IMR-90 (cell line): ENCODE data around the gene APOBEC3B. TPM values are rescaled to one million over a fixed set of nuclear protein-coding genes. Genes with fewer than 3 reads are reported as not detected.

Source experiments
- ATAC-seq: fragments of 200-7000 bp; cut with Tn5 transposase; 2 replicates; pipeline ENCODE4 v1.9.1; 2020; ENCODE audit warnings: low read depth, mild to moderate bottlenecking, moderate library complexity
- BruUV-seq: library from RNA; stranded (reverse); fragments of 400-500 nt; replicated peaks from 2 replicates; lab custom pipeline; 2021; lab: Mats Ljungman, UMichigan
- CTCF ChIA-PET: fragments of 300-600 bp; formaldehyde crosslinking; extraction: SDS; loops from one replicate; lab custom pipeline; 2021; ENCODE audit warnings: antibody characterized with exemption; lab: Yijun Ruan, JAX
- POLR2A ChIA-PET: fragments of 300-600 bp; sonication (Branson Sonifier 250); formaldehyde crosslinking; loops from one replicate; lab custom pipeline; 2022; ENCODE audit warnings: antibody characterized with exemption; ENCODE audit not compliant: unreplicated experiment; lab: Charles Lee
- DNase-seq: peaks from one replicate; pipeline ENCODE4 v3.0.0; 2013
- H2AFZ ChIP-seq: replicated peaks from 2 replicates; pipeline ENCODE3; 2013; ENCODE audit warnings: low read length, mild to moderate bottlenecking; ENCODE audit not compliant: poor library complexity
- H2AK5ac ChIP-seq: 2 replicates; pipeline ENCODE4 v1.6.1; 2013; ENCODE audit warnings: low read depth, low read length, inconsistent platforms
- H2AK9ac ChIP-seq: replicated peaks from 2 replicates; pipeline ENCODE3; 2013; ENCODE audit warnings: mild to moderate bottlenecking, low read depth, low read length, moderate library complexity; ENCODE audit not compliant: poor library complexity
- H2BK120ac ChIP-seq: 2 replicates; pipeline ENCODE4 v1.6.1; 2013; ENCODE audit warnings: low read depth, low read length, inconsistent platforms
- H2BK15ac ChIP-seq: 3 replicates; pipeline ENCODE4 v1.6.1; 2013; ENCODE audit warnings: low read depth, low read length, inconsistent platforms
- H2BK20ac ChIP-seq: 2 replicates; pipeline ENCODE4 v1.6.1; 2013; ENCODE audit warnings: low read depth, mild to moderate bottlenecking, inconsistent platforms, low read length, moderate library complexity
- H2BK5ac ChIP-seq: 2 replicates; pipeline ENCODE4 v1.6.1; 2013; ENCODE audit warnings: mild to moderate bottlenecking, low read depth, low read length, inconsistent platforms; ENCODE audit not compliant: poor library complexity, severe bottlenecking
- H3K14ac ChIP-seq: replicated peaks from 2 replicates; pipeline ENCODE4 v1.6.1; 2013; ENCODE audit warnings: low read depth, low read length, inconsistent platforms
- H3K18ac ChIP-seq: 2 replicates; pipeline ENCODE4 v1.6.1; 2013; ENCODE audit warnings: low read depth, low read length, control low read depth
- H3K23ac ChIP-seq: 2 replicates; pipeline ENCODE4 v1.6.1; 2013; ENCODE audit warnings: low read depth, low read length, inconsistent platforms
- H3K27ac ChIP-seq: 2 replicates; pipeline ENCODE4 v1.5.1; 2013; ENCODE audit warnings: mild to moderate bottlenecking, control low read depth, low read length; ENCODE audit not compliant: insufficient read depth
- H3K27me3 ChIP-seq: 2 replicates; pipeline ENCODE4 v1.6.1; 2013; ENCODE audit warnings: low read length; ENCODE audit not compliant: control insufficient read depth, insufficient read depth
- H3K36me3 ChIP-seq: 2 replicates; pipeline ENCODE4 v1.6.1; 2013; ENCODE audit warnings: low read length, mixed read lengths; ENCODE audit not compliant: control insufficient read depth, insufficient read depth
- H3K4ac ChIP-seq: 2 replicates; pipeline ENCODE4 v1.6.1; 2013; ENCODE audit warnings: low read depth, low read length, inconsistent platforms
- H3K4me1 ChIP-seq: 2 replicates; pipeline ENCODE4 v1.6.1; 2013; ENCODE audit warnings: low read length, mixed read lengths; ENCODE audit not compliant: control insufficient read depth, insufficient read depth
- H3K4me2 ChIP-seq: 2 replicates; pipeline ENCODE4 v1.6.1; 2013; ENCODE audit warnings: low read depth, mild to moderate bottlenecking, control low read depth, low read length, moderate library complexity
- H3K4me3 ChIP-seq: 2 replicates; pipeline ENCODE4 v1.5.1; 2013; ENCODE audit warnings: low read depth, mild to moderate bottlenecking, control low read depth, low read length, moderate library complexity; ENCODE audit not compliant: insufficient read depth
- H3K56ac ChIP-seq: 2 replicates; pipeline ENCODE4 v1.6.1; 2013; ENCODE audit warnings: low read length, inconsistent platforms; ENCODE audit not compliant: insufficient read depth; ENCODE audit errors: extremely low read depth
- H3K79me1 ChIP-seq, 2 experiments: 2 replicates each; pipeline ENCODE4 v1.6.1; 2013; ENCODE audit warnings: low read length in 2 of 2, inconsistent platforms in 1 of 2, low read depth in 1 of 2
- H3K9ac ChIP-seq: 2 replicates; pipeline ENCODE4 v1.6.1; 2013; ENCODE audit warnings: low read depth, low read length, control low read depth
- H3K9me1 ChIP-seq: 2 replicates; pipeline ENCODE4 v1.6.1; 2013; ENCODE audit warnings: low read length, inconsistent platforms; ENCODE audit not compliant: insufficient read depth
- H3K9me3 ChIP-seq: 2 replicates; pipeline ENCODE4 v1.6.1; 2013; ENCODE audit warnings: low read length; ENCODE audit not compliant: control insufficient read depth, insufficient read depth
- H4K20me1 ChIP-seq: 2 replicates; pipeline ENCODE4 v1.6.1; 2013; ENCODE audit warnings: low read length, inconsistent platforms; ENCODE audit not compliant: insufficient read depth
- H4K5ac ChIP-seq: 2 replicates; pipeline ENCODE4 v1.6.1; 2013; ENCODE audit warnings: mild to moderate bottlenecking, low read depth, low read length, control low read depth
- H4K8ac ChIP-seq, 2 experiments: 2 replicates each; pipeline ENCODE4 v1.6.1; 2013; ENCODE audit warnings: low read depth in 2 of 2, low read length in 2 of 2, control low read depth in 1 of 2, inconsistent platforms in 1 of 2
- H4K91ac ChIP-seq: 2 replicates; pipeline ENCODE4 v1.6.1; 2013; ENCODE audit warnings: low read depth, low read length, inconsistent platforms; ENCODE audit not compliant: insufficient read depth
- CEBPB ChIP-seq: IDR thresholded peaks from 2 replicates; pipeline ENCODE4 v1.6.1; 2012; ENCODE audit warnings: low read depth, low read length, improper control_type of control experiment
- RFX5 ChIP-seq: IDR thresholded peaks from 2 replicates; pipeline ENCODE4 v1.8.0; 2012; ENCODE audit warnings: low read depth, mild to moderate bottlenecking, low read length, moderate library complexity
- WGBS, 2 experiments: methylation state at CpG; one replicate each; pipeline versions ENCODE4 v1.1.5 to v1.1.7; 2013; ENCODE audit warnings: missing lambda C conversion rate in 2 of 2; ENCODE audit not compliant: insufficient read length in 1 of 2; ENCODE audit errors: extremely low coverage in 2 of 2; 5-methylcytosine and 5-hydroxymethylcytosine counted together
- dilution Hi-C: fragments of 300-500 bp; cut with HindIII; formaldehyde crosslinking; loops from one replicate; pipeline ENCODE4 v1.14.3; 2018; ENCODE audit warnings: low sequenced_read_pairs; ENCODE audit not compliant: unreplicated experiment
- in situ Hi-C: fragments of 300-500 bp; cut with MboI; formaldehyde crosslinking; loops from 3 replicates; pipeline ENCODE4 v1.14.3; 2019; ENCODE audit warnings: low sequenced_read_pairs, inconsistent platforms, mixed read lengths
- intact Hi-C: fragments of 100-400 bp; cut with micrococcal nuclease; formaldehyde crosslinking; loops from 2 replicates; pipeline ENCODE4 v1.10.0; 2022
- polyA plus RNA-seq, 3 experiments: library from polyadenylated mRNA; depleted of rRNA; stranded (reverse); fragments of >200 nt; gene quantifications; 2 replicates each; pipeline ENCODE4 v1.2.3, GENCODE V29; 2012; ENCODE audit warnings: low replicate concordance in 1 of 3
- total RNA-seq: library from RNA; depleted of rRNA; stranded (reverse); fragments of >200 nt; gene quantifications from 2 replicates; pipeline ENCODE4 v1.2.3, GENCODE V29; 2012

APOBEC3B gene
- total and polyA plus RNA-seq, 2 of the 4 experiments (the other 2 are of a cell fraction) = 17.6 to 34.2 TPM

DNA sequence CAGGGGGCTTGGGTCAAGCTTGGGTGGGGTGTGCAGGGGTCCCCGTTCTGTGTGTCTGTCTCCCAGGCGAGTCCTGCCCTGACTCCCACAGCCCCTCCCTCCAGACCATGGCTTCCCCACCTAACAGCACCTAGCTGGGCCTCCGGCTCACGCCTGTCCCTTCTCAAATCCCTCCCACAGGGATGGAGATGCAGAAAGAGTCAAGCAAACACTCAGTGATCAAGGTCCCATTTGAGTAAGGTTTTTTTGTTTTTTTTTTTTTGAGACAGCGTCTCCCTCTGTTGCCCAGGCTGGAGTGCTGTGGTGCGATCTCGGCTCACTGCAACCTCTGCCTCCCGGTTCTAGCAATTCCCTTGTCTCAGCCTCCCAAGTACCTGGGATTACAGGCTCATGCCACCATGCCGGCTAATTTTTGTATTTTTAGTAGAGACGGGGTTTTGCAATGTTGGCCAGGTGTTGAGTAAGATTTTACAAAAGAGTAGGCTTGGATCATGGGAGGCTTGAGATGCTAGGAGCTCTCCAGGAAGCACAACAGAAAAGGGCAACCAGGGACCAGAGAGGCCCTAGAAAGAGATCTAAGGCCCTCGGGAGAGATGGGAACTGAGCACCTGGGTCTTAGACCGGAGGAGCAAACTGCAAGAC, 44.5 kb downstream of the APOBEC3B start:
- H3K9me1 ChIP-seq = peaks cover 2% of the 10 kb centered on the region; the same call in 1 of the 2 replicates
- no peak overlapping the region for H2AK5ac ChIP-seq
- H4K8ac ChIP-seq = no peak overlapping the region
- H3K14ac ChIP-seq = no peak overlapping the region
- H2AFZ ChIP-seq = no peak overlapping the region
- no TSS peak for BruUV-seq
- no peaks in the 10 kb centered on the region for H3K9me3 ChIP-seq
- H2BK15ac ChIP-seq = no peak overlapping the region
- no peak overlapping the region for H3K27ac ChIP-seq
- H3K23ac ChIP-seq = no peak overlapping the region
- H2BK5ac ChIP-seq = no peak overlapping the region
- H3K79me1 ChIP-seq = peaks cover 0 to 2% of the 10 kb centered on the region in 2 experiments; a peak in 2 of 4 replicates
- POLR2A ChIA-PET = no interaction called here
- no peak overlapping the region for H2AK9ac ChIP-seq
- no peak for TF ChIP-seq RFX5
- TF ChIP-seq CEBPB = peak; percentile 14; the same call in 1 of the 2 replicates
- no peak overlapping the region for H3K9ac ChIP-seq
- no peak for DNase-seq
- intact Hi-C loops (no loop called here), dilution Hi-C loops (no loop called here), in situ Hi-C loops (no loop called here)
- H4K20me1 ChIP-seq = no peaks in the 10 kb centered on the region
- no peak overlapping the region for H2BK20ac ChIP-seq
- peaks cover 4% of the 10 kb centered on the region for H3K4me1 ChIP-seq
- 79% methylated on average over 2 of the region's 12 CpGs; no CpG with 5 or more reads in 1 of the 2 experiments for WGBS, 2 experiments
- H3K4me3 ChIP-seq = no peak overlapping the region
- H3K27me3 ChIP-seq = no peaks in the 10 kb centered on the region
- H3K36me3 ChIP-seq = peaks cover 4% of the 10 kb centered on the region; the same call in 1 of the 2 replicates
- no peak overlapping the region for H2BK120ac ChIP-seq
- H3K56ac ChIP-seq = no peak overlapping the region
- H4K5ac ChIP-seq = no peak overlapping the region
- no peak overlapping the region for H4K91ac ChIP-seq
- CTCF ChIA-PET = no interaction called here
- no peak overlapping the region for H3K4ac ChIP-seq
- H3K18ac ChIP-seq = no peak overlapping the region
- no peak for ATAC-seq
- H3K4me2 ChIP-seq = no peak overlapping the region
